IPS-15b (cell line): ENCODE results near the gene ST3GAL5.

Source experiments
- H3K27me3 ChIP-seq: one replicate; pipeline ENCODE4 v1.6.1; 2013; ENCODE audit warnings: low read length; ENCODE audit not compliant: control insufficient read depth, insufficient read depth
- H3K36me3 ChIP-seq: one replicate; pipeline ENCODE4 v1.6.1; 2013; ENCODE audit warnings: low read length; ENCODE audit not compliant: control insufficient read depth, insufficient read depth
- H3K4me1 ChIP-seq: one replicate; pipeline ENCODE4 v1.6.1; 2013; ENCODE audit warnings: mild to moderate bottlenecking, low read length; ENCODE audit not compliant: control insufficient read depth, insufficient read depth
- H3K4me3 ChIP-seq: one replicate; pipeline ENCODE4 v1.5.1; 2013; ENCODE audit warnings: low read depth, low read length
- H3K9ac ChIP-seq: one replicate; pipeline ENCODE4 v1.6.1; 2013; ENCODE audit warnings: low read depth, mild to moderate bottlenecking, low read length
- H3K9me3 ChIP-seq: one replicate; pipeline ENCODE4 v1.6.1; 2013; ENCODE audit warnings: mild to moderate bottlenecking, low read length; ENCODE audit not compliant: control insufficient read depth, insufficient read depth

ST3GAL5 gene

DNA sequence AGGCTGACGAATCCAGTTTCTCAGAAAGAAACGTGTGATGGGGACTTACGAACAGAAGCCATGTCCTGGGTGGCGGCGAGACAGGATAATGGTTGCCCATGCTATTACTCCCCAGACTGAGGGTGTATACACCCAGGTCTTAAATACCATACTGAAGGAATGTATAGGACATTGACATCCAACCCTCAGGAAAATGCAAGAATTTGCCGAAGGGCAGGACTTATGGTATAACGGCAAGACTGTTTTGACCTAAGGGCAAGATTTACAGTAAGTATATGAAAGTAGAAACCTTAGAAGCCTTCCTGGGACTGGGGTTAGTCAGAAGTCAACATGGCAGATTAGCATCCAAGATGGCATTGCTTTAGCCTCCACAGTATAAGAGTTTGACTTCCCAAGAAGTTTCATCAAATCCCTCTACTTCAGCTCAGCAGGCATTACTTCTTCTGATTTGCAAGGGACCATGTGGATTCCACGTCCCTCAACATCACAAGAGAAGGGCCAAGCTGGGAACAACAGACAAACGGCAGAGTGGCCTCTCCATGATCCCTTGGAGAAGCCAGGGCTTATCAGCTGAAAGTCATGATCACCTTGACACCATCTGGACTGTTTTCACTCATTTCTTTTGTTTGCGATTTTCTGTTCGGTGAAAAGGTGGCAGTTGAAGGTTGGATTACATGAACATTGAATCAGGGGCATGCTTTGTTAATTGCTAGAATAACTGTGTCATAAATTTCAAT lies 21.1 kb downstream of the ST3GAL5 start:
- no peaks in the 10 kb centered on the region for H3K36me3 ChIP-seq
- H3K9me3 ChIP-seq, result no peaks in the 10 kb centered on the region
- no peaks in the 10 kb centered on the region for H3K27me3 ChIP-seq
- no peak overlapping the region for H3K9ac ChIP-seq
- H3K4me1 ChIP-seq, result no peaks in the 10 kb centered on the region
- no peak overlapping the region for H3K4me3 ChIP-seq

DNA sequence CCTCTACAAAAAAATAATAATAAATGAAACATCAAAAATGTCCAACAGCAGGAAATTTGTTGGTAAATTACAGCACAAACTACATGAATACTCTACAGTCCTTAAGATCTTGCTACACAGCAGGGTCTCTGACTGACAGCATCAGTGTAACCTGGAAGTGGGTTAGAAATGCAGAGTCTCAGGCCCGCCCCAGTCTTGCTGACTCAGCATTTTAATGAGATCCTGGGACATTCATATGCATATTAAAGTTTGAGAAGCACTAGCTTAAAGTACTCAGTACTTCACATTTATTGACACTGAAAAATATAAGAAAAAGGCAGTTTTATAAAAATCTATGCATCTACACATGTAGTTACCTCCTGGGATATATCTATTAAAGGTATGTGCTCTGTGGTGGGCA lies 21.7 kb downstream of the ST3GAL5 start:
- Histone ChIP-seq H3K36me3 (no peaks in the 10 kb centered on the region), H3K27me3 (no peaks in the 10 kb centered on the region), H3K9ac (no peak overlapping the region), H3K4me1 (no peaks in the 10 kb centered on the region), H3K4me3 (no peak overlapping the region), H3K9me3 (no peaks in the 10 kb centered on the region)

DNA sequence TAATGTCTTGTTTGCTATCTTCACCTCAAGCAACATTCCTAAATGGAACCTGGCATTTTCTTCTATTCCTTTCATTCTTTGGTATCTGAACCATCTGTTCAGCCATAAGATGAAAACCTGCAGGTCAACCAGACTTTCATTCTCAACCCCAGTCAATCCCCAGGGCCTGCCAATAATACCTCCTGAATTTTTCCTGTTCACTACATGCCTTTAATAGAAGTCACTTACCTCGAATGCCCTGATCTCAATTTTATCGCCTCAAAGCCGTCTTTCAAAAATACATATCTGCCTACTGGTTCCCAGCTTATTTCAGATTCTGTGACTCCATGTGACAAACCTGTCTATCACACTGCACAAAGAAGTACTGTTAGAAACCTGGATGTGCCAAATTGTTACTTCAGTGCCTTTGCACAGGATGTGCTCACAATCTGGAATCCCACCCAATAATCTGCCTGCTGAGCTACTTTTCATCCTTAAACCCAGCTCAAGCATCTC lies 22.6 kb downstream of the ST3GAL5 start:
- Histone ChIP-seq H3K4me3 (no peak overlapping the region), H3K27me3 (no peaks in the 10 kb centered on the region), H3K9me3 (no peaks in the 10 kb centered on the region), H3K9ac (no peak overlapping the region), H3K4me1 (no peaks in the 10 kb centered on the region), H3K36me3 (no peaks in the 10 kb centered on the region)

DNA sequence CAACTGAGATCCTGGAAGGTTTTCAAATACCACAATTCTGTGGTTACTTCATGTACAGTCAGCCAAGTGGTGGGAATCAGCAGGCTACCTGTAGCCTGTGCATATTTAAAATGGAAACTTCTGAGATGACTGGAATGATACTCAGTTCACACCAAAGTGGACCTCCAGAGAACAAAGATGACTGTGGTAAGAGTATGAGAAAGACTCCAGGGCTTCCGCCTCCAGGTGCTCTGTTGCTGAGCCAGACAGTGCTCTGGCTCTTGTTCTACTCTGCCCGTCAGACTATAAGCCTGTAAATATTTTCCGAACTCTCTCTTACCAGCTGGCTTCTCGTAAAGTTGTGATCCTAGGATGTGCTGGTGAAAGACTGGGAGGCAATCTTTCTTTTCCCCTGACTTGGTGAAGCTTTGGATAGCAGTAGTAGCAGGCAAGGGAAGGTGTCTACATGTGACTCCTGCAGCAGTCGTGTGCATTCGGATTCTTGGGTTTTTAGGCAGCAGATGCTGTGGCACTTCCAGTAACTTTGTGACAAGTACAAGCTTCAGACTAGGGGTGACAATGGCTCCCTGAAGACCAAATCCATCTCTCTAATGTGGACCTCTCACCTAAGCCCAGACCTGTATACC lies 23.1 kb downstream of the ST3GAL5 start:
- no peaks in the 10 kb centered on the region for H3K9me3 ChIP-seq
- H3K4me1 ChIP-seq, result no peaks in the 10 kb centered on the region
- no peak overlapping the region for H3K9ac ChIP-seq
- no peak overlapping the region for H3K4me3 ChIP-seq
- no peaks in the 10 kb centered on the region for H3K36me3 ChIP-seq
- no peaks in the 10 kb centered on the region for H3K27me3 ChIP-seq

DNA sequence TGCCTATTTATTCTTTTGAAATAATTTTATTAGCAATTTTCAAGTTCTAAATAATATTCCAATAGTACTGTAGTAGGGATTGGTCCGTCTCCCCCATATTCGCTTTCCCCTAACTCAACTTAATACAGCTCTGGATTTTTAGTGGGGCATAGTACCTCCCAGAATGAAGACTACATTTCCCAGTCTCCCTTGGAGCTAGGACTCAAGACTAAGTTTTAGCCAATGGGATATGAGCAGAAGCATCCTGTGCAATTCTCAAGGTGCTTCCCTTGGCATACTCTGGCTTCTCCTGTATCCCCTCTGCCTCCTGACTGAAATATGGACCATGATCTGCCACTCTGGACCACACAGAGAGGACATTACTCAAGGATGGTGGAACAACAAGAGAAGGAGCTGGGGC lies 24.1 kb downstream of the ST3GAL5 start:
- H3K27me3 ChIP-seq, result no peaks in the 10 kb centered on the region
- H3K9ac ChIP-seq, result no peak overlapping the region
- no peaks in the 10 kb centered on the region for H3K4me1 ChIP-seq
- H3K36me3 ChIP-seq, result no peaks in the 10 kb centered on the region
- no peak overlapping the region for H3K4me3 ChIP-seq
- no peaks in the 10 kb centered on the region for H3K9me3 ChIP-seq

DNA sequence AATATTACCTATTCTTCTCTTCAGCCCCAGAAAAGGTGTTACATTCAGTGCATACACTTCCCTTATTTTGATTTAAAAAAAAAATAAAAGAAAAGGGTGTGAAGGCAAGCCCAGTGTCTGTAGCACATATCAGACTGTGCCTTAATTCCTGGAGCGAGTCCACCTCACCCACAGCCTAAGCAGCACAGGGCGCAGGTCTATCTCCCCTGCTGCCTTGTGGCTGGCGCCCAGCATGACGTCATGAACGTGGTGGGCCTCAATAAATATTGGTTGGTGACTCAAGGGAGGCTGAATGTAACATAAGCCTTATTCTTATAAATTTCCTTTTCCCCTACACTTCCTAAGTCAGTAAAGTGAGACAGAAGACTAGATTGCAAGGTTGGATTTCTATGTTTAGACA lies 26.4 kb downstream of the ST3GAL5 start:
- H3K9ac ChIP-seq, result no peak overlapping the region
- H3K4me1 ChIP-seq, result no peaks in the 10 kb centered on the region
- no peaks in the 10 kb centered on the region for H3K36me3 ChIP-seq
- no peaks in the 10 kb centered on the region for H3K27me3 ChIP-seq
- no peak overlapping the region for H3K4me3 ChIP-seq
- no peaks in the 10 kb centered on the region for H3K9me3 ChIP-seq

DNA sequence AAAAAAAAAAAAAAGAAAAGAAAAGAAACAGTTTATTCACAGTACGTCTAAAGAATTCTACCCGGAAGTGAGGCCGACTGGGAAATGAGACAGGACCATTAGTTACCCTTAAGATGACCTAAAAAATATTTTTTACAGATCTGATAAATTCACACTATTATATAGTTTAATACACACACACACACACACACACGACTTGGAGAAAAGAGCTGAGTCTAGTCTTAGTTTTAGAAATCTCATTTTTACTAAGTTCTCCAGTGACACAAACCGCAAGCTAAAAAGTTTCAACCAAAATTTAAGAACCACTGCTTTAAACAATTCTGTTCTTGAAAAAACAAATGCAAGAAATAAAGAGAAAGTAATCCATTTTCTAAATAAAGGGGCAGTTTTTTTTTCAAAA lies 27.1 kb downstream of the ST3GAL5 start:
- H3K9ac ChIP-seq, result no peak overlapping the region
- no peaks in the 10 kb centered on the region for H3K36me3 ChIP-seq
- no peak overlapping the region for H3K4me3 ChIP-seq
- no peaks in the 10 kb centered on the region for H3K9me3 ChIP-seq
- H3K27me3 ChIP-seq, result no peaks in the 10 kb centered on the region
- no peaks in the 10 kb centered on the region for H3K4me1 ChIP-seq

DNA sequence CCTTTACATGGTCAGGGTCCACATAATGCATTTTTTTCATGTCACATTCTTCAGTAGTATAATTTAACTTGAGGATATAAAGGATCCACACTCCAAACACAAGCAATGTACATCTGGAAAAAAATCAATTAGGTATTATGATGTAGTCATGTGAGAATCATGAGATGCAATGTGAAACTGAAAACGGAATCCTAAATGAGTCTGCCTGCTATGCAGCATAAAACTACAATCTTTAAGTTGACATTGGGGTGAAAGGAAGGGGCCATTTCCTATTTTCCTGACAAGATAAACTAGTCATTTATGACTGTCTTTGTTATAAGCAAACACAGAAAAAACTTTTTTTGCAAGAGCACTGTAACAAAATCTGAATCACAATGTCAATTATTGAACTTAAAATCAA lies 27.6 kb downstream of the ST3GAL5 start:
- no peaks in the 10 kb centered on the region for H3K36me3 ChIP-seq
- no peaks in the 10 kb centered on the region for H3K4me1 ChIP-seq
- H3K9ac ChIP-seq, result no peak overlapping the region
- no peaks in the 10 kb centered on the region for H3K27me3 ChIP-seq
- H3K9me3 ChIP-seq, result no peaks in the 10 kb centered on the region
- H3K4me3 ChIP-seq, result no peak overlapping the region

DNA sequence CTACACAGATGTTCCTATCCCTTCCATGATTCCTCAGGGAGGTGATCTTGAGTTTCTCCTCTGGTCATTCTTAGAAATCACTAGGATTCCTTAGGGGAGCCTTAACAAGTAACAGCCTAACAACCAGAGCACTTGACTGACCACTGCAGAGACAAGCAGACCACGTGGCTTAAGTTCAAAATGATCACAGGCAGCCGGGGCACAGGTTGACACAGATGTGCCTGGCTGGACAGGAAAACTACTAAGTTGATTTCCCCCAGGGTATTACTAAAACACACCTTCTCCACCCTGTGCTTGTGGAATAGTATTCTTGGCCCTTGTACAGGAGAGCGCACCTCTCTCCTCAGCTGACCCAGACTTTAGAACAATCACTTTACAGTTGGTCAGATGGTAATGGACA lies 29.9 kb downstream of the ST3GAL5 start:
- Histone ChIP-seq H3K4me3 (no peak overlapping the region), H3K27me3 (no peaks in the 10 kb centered on the region), H3K9ac (no peak overlapping the region), H3K36me3 (no peaks in the 10 kb centered on the region), H3K4me1 (no peaks in the 10 kb centered on the region), H3K9me3 (no peaks in the 10 kb centered on the region)

DNA sequence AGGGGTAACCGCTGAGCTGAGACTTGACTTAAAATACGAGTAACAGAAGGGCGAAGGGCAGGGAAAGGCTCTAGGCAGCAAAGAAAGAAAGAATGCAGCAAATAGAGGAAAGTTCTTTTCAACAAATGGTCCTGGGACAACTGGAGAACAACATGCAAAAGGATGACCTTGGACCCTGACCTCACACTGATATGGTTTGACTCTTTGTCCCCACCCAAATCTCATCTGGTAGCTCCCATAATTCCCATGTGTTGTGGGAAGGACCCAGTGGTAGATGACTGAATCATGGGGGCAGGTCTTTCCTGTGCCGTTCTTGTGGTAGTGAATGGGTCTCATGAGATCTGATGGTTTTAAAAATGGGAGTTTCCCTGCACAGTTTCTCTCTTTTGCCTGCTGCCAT lies 33.9 kb downstream of the ST3GAL5 start:
- Histone ChIP-seq H3K27me3 (no peaks in the 10 kb centered on the region), H3K4me3 (no peak overlapping the region), H3K9me3 (no peaks in the 10 kb centered on the region), H3K4me1 (no peaks in the 10 kb centered on the region), H3K36me3 (no peaks in the 10 kb centered on the region), H3K9ac (no peak overlapping the region)

DNA sequence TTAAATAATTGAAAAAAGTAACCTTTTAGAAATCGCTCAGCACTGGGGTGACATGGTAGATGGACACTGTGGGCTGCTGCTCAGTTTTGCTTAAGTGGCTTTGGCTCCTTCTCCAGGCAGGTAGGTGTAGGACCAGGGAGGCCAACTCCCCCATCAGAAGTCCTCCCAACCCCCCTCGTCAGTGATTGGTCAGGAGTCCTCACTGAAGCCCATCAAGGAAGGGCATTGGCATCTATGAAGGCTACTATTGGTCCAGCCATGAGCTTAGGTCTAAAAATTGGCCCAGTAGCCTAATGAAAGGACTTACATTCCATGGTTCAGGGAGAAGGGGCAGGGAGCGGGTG lies 34.7 kb downstream of the ST3GAL5 start:
- no peak overlapping the region for H3K9ac ChIP-seq
- H3K36me3 ChIP-seq, result no peaks in the 10 kb centered on the region
- no peaks in the 10 kb centered on the region for H3K9me3 ChIP-seq
- no peaks in the 10 kb centered on the region for H3K27me3 ChIP-seq
- no peak overlapping the region for H3K4me3 ChIP-seq
- no peaks in the 10 kb centered on the region for H3K4me1 ChIP-seq

DNA sequence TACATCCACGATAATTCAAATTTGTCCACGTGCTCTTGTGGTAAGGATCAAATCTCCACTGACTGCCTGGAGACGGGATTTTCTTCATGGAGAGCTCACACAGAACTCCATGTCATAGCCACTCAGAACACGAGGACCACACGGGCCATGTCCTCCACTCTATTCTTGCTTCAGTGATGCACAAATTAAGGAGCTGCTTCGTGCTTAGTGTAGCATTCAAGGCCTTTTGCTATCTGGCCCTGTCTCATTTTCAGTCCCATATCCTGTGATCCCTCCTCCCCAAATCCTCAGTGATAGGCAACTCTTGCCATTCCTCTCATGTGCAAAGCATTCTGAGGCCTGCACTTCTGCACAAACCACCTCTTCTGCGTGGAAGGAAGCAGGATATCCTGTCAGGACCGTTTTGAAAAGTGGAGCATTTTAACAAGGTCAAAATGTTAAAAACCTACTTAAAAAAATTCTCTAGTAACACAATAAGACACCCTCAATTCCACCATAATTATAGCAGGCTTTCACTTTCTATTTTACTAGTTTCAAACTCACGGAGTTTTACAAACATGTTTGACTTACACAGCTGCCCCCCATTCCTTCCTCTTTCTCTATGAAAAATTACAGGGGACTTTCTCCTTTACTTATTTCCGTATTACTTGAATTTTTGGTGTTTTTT lies 35.2 kb downstream of the ST3GAL5 start:
- no peak overlapping the region for H3K9ac ChIP-seq
- H3K27me3 ChIP-seq, result no peaks in the 10 kb centered on the region
- no peak overlapping the region for H3K4me3 ChIP-seq
- no peaks in the 10 kb centered on the region for H3K9me3 ChIP-seq
- H3K36me3 ChIP-seq, result no peaks in the 10 kb centered on the region
- H3K4me1 ChIP-seq, result no peaks in the 10 kb centered on the region
